Heart left ventricle (tissue), 13 donors: Measurements from ENCODE around the gene FAM170B.

Source experiments
- CTCF ChIP-seq, 12 donors: fragments of 200-600 bp; sonication (generic) in 4 of 12; IDR thresholded peaks; one replicate each; pipeline versions ENCODE4 v1.5.0 to v1.8.0; 2018 to 2022; ENCODE audit warnings: antibody characterized with exemption in 12 of 12, mild to moderate bottlenecking in 5 of 12
- POLR2A ChIP-seq, 2 donors: fragments of 450-650 bp; IDR thresholded peaks; one replicate each; pipeline ENCODE4 v1.6.1; 2017; ENCODE audit warnings: antibody characterized with exemption in 2 of 2, mild to moderate bottlenecking in 2 of 2, moderate library complexity in 2 of 2
- donor health status: ischemic (EF 13 %, LVEDD 7.1; RV severe dilation, severe dysfunction).
- donor health status: DM: no; HTN: yes; CAD: no.
- donor health status: DM: no; HTN: no; CAD: no.
- donor health status: ischemic (EF 25% LVEDD 6.9; RV normal size, moderate dysfunction).
- donor health status: ischemic (EF 25% LVEDD 5.7; RV mildly dilated, moderate dysfunction).
- donor health status: ischemic (EF 35%, LVEDD 5.7; RV mildly dilated, moderate dysfunction).
- donor health status: nonischemic (EF 11% LVEDD 7.7; RV severe dilation, severe dysfunction).
- donor health status: DM: yes; HTN: yes; CAD: no.
- donor health status: PGD.
- donor health status: ischemic (EF 29% LVEDD 5.4; RV normal size, mild dysfunction).
- donor health status: nonischemic (EF 23%, LVEDD 6.1; RV moderate dilation, normal function).

- TF ChIP-seq CTCF (IDR thresholded peaks at IDR 0.05) (no peak), POLR2A (IDR thresholded peaks at IDR 0.05) (no peak)
Measured at GRCh38 chr10:49149881-49150280, 16.1 kb upstream of the FAM170B start.
